ENCODE results near the gene SPEN. TPM values are rescaled to one million over a fixed set of nuclear protein-coding genes. Genes with fewer than 3 reads are reported as not detected.

Gene SPEN
- polyA plus RNA-seq, 1 donor (not counting 4 experiments of a cell fraction or from before 2014, with no cell fraction given): 8.9 TPM

DNA sequence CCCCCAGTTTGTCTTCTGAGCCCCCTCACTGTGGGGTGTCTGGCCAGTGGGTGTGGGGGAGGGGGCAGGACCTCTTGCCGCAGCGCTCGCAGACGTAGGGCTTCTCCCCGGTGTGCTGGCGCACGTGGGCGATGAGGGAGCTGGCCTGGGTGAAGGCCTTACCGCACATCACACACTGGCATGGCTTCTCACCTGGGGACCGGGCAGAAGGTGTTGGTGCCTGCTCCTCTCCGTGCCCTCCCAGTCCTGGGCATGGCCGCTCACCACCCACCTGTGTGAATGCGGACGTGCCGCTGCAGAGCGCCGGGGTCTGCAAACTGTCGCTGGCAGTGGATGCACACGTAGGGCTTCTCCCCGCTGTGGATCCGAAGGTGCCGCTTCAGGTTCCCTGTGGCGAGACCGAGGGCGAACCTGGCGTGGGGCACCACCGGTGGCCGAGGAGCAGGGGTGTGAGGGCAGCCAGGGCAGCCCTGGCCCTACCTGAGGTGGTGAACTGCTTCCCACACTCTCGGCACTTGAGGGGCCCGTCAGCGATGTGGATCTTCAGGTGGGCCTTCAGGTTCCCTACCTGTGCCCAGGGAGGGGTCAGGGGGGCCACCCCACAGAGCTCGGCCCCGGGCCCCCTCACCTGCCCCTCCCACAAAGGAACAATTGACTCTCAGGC, 96.0 kb downstream of the SPEN start:
- H3K36me3 ChIP-seq (ENCODE audit: control insufficient read depth in 2 of 2, extremely low read depth in 1 of 2, insufficient read depth in 2 of 2, low read length in 2 of 2): peaks cover 52 to 63% of the 10 kb centered on the region in 2 experiments
- no peaks in the 10 kb centered on the region for H3K9me3 ChIP-seq (ENCODE audit: control insufficient read depth, low read depth, low read length)
- no peak overlapping the region for H3K4me3 ChIP-seq (ENCODE audit: control insufficient read depth in 2 of 3, extremely low read depth in 1 of 3, insufficient read depth in 2 of 3, low read depth in 1 of 3, low read length in 3 of 3)
- no peak overlapping the region for H2AFZ ChIP-seq (ENCODE audit: control insufficient read depth, low read length)
- H3K27me3 ChIP-seq (ENCODE audit: control insufficient read depth, extremely low read depth, insufficient read depth, low read length): no peaks in the 10 kb centered on the region
- H3K79me2 ChIP-seq (ENCODE audit: control insufficient read depth, insufficient read depth, low read length): peaks cover 15% of the 10 kb centered on the region
- H3K9ac ChIP-seq (ENCODE audit: control insufficient read depth, extremely low read depth, insufficient read depth, low read length): no peak overlapping the region
- FAIRE-seq (no peak), DNase-seq (ENCODE audit: low read depth, low spot score) (no peak)
- TF ChIP-seq CTCF (optimal IDR thresholded peaks at IDR 0.05 in 1 of 3, IDR thresholded peaks at IDR 0.05 in 1 of 3, conservative IDR thresholded peaks at IDR 0.05 in 1 of 3; ENCODE audit: extremely low read depth in 1 of 3, insufficient read depth in 2 of 3, low read length in 3 of 3): no peak
- no peak for TF ChIP-seq EZH2 (IDR thresholded peaks at IDR 0.05; ENCODE audit: low read length)
- no peak overlapping the region for H3K27ac ChIP-seq (ENCODE audit: control insufficient read depth, insufficient read depth, low read length)
- H4K20me1 ChIP-seq (ENCODE audit: control insufficient read depth, extremely low read depth, insufficient read depth, low read length): no peaks in the 10 kb centered on the region
- H3K4me2 ChIP-seq (ENCODE audit: control insufficient read depth, extremely low read depth, insufficient read depth, low read depth, low read length): no peak overlapping the region
- dilution Hi-C loops (cut with MboI; ENCODE audit: extremely low pct_ligation_motif_present, low sequenced_read_pairs): no loop called here
- no peaks in the 10 kb centered on the region for H3K9me1 ChIP-seq (ENCODE audit: control insufficient read depth, extremely low read depth, insufficient read depth, low read length)
- H3K4me1 ChIP-seq (ENCODE audit: control insufficient read depth, extremely low read depth, insufficient read depth, low read length): peaks cover 9% of the 10 kb centered on the region

GRCh38 chr1:15943992-15944307, 96.4 kb downstream of the SPEN start:
- no peaks in the 10 kb centered on the region for H3K27me3 ChIP-seq (ENCODE audit: control insufficient read depth, extremely low read depth, insufficient read depth, low read length)
- TF ChIP-seq EZH2 (IDR thresholded peaks at IDR 0.05; ENCODE audit: low read length) (no peak), CTCF (optimal IDR thresholded peaks at IDR 0.05 in 1 of 3, IDR thresholded peaks at IDR 0.05 in 1 of 3, conservative IDR thresholded peaks at IDR 0.05 in 1 of 3; ENCODE audit: extremely low read depth in 1 of 3, insufficient read depth in 2 of 3, low read length in 3 of 3) (no peak)
- H3K9me1 ChIP-seq (ENCODE audit: control insufficient read depth, extremely low read depth, insufficient read depth, low read length): no peaks in the 10 kb centered on the region
- no peak overlapping the region for H3K27ac ChIP-seq (ENCODE audit: control insufficient read depth, insufficient read depth, low read length)
- no peaks in the 10 kb centered on the region for H4K20me1 ChIP-seq (ENCODE audit: control insufficient read depth, extremely low read depth, insufficient read depth, low read length)
- H3K4me3 ChIP-seq (ENCODE audit: control insufficient read depth in 2 of 3, extremely low read depth in 1 of 3, insufficient read depth in 2 of 3, low read depth in 1 of 3, low read length in 3 of 3): no peak overlapping the region
- DNase-seq (ENCODE audit: low read depth, low spot score): no peak
- H3K4me1 ChIP-seq (ENCODE audit: control insufficient read depth, extremely low read depth, insufficient read depth, low read length): peaks cover 14% of the 10 kb centered on the region
- no peak for FAIRE-seq
- no peak overlapping the region for H2AFZ ChIP-seq (ENCODE audit: control insufficient read depth, low read length)
- H3K79me2 ChIP-seq (ENCODE audit: control insufficient read depth, insufficient read depth, low read length): peaks cover 15% of the 10 kb centered on the region
- no peaks in the 10 kb centered on the region for H3K9me3 ChIP-seq (ENCODE audit: control insufficient read depth, low read depth, low read length)
- no peak overlapping the region for H3K9ac ChIP-seq (ENCODE audit: control insufficient read depth, extremely low read depth, insufficient read depth, low read length)
- H3K4me2 ChIP-seq (ENCODE audit: control insufficient read depth, extremely low read depth, insufficient read depth, low read depth, low read length): no peak overlapping the region
- dilution Hi-C loops (cut with MboI; ENCODE audit: extremely low pct_ligation_motif_present, low sequenced_read_pairs): no loop called here
- H3K36me3 ChIP-seq (ENCODE audit: control insufficient read depth in 2 of 2, extremely low read depth in 1 of 2, insufficient read depth in 2 of 2, low read length in 2 of 2): peaks cover 51 to 59% of the 10 kb centered on the region in 2 experiments

All from keratinocyte (primary cell).